Myocyte (in vitro differentiated cells): ENCODE data around the gene POU2F3. TPM values are rescaled to one million over a fixed set of nuclear protein-coding genes. Genes with fewer than 3 reads are reported as not detected.
A peak's percentile ranks its signal among the peaks of the same experiment; 100 is the strongest.

ENCODE experiments used
- DNase-seq: peaks from one replicate; pipeline ENCODE4 v3.0.0-alpha.2; 2012; ENCODE audit warnings: low read depth
- total RNA-seq: library from RNA; depleted of rRNA; stranded (reverse); fragments of >200 nt; gene quantifications from 2 replicates; pipeline ENCODE4 v1.2.3, GENCODE V29; 2014

Gene POU2F3
- total RNA-seq, 1 donor from 2014 or later = not detected

GRCh38 chr11:120316880-120317688 is 77.1 kb downstream of the POU2F3 start:
- DNase-seq = peak; percentile 45

DNA sequence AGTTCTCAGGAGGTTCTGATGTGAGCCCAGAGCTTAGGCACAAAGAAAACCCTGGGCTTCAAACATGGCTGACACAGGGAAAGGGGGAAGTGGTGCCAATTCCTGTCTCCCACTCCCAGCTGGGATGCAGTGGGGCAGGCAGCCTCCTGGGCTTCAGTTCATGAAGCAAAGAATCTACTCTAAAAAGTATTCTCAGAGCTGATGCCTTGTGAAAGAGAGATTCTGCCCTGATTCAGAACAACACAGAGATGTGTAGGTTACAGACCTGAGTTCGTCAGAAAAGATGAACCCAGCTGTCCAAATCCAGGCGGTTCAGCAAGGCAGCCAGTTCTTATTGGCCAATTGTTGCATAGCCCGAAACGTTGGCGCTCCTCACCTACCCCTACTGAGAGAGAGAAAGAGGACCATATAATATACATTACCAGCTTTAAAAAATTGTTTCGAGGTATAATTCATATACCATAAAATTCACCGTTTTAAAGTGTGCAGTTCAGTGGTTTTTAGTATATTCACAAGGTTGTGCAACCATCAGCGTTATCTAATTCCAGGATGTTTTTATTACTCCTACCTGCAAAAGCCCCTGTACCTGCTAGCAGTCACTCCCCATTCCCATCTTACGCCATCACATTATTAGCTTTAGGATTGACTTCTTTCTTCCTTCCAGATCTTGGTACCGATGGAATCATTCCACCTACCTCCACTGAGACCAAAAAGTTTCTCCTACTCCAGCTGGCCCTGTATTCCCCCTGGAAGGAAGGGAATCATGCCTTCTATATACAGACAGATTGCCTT is 77.9 kb downstream of the POU2F3 start:
- DNase-seq = no peak

GRCh38 chr11:120318906-120319305 is 79.0 kb downstream of the POU2F3 start:
- DNase-seq = no peak

GRCh38 chr11:120324932-120325810 is 85.2 kb downstream of the POU2F3 start, which contains the start of gene TLCD5:
TLCD5 (plus strand) TSS chr11:120325299; CDS start chr11:120327442, 2,143 bp downstream.
- DNase-seq = peak; percentile 79

- peak; percentile 57 for DNase-seq
Observed at GRCh38 chr11:120326228-120326627, 86.3 kb downstream of the POU2F3 start.

GRCh38 chr11:120326845-120327281 is 86.9 kb downstream of the POU2F3 start:
- DNase-seq = peak; percentile 69

DNA sequence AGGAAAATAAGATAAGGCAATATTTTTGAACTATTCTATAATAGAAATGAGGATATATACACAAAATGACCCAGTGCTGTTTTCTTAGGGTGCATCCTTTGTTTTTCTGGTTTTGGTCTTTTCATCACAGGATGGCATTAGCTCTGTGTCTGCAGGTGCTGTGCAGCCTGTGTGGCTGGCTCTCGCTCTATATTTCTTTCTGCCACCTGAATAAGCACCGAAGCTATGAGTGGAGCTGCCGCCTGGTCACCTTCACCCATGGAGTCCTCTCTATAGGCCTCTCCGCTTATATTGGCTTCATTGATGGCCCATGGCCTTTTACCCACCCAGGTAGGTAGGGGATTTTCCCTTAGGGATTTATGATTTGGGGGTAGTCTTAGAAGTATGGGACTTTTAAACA is 87.4 kb downstream of the POU2F3 start:
- DNase-seq = no peak

DNA sequence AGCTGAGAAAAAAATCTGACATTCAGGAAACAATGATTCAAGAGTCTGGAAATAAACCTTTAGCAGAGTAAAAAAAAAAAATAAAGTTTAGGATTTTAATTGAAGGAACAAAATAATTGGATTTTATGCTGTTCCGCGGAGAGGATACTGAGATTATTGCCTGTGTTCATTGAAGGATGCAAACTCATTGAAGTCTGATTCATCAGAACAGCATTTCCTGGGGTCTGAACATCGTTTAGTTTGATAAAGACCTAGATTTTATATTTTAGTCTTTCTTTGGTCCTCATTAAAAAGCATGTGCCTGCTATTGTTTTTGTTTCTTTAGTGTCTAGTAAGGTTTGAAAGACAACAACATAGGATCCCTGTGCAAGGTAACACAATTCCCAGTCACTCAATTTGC is 89.6 kb downstream of the POU2F3 start:
- no peak for DNase-seq

GRCh38 chr11:120330045-120330444 is 90.1 kb downstream of the POU2F3 start:
- no peak for DNase-seq

DNA sequence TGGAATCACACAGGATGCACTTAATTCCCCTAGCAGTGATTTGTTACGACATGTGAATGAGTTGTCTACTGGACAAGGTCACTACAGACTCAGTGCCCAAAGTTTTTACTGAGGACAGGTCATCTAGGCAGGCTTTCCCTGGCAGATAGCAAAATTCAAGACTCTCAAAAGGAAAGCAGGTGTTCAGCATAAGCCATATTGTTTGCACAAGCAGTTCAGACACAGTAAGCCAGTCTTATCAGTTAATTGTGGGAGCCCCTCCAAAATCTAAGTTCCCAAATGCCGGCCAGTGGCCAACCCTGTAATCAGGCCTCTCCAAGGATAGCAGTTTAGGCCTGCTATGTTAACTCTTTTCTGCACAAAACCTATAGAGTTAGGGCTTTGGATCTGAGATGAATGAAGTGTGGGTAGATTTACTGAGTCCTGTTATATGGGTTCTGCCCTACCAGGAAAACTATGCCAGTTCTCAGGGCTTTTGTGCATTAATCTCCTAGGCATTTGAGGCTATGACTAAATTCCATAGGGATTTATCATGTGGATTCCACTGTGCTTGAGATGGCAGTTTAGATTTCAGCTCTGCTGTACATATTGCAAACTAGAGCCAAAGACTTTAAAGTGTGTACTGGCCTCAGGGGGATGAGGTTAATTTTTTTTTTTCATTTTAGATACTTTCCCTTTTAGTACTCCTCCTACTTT is 91.5 kb downstream of the POU2F3 start:
- peak; percentile 63 for DNase-seq

DNA sequence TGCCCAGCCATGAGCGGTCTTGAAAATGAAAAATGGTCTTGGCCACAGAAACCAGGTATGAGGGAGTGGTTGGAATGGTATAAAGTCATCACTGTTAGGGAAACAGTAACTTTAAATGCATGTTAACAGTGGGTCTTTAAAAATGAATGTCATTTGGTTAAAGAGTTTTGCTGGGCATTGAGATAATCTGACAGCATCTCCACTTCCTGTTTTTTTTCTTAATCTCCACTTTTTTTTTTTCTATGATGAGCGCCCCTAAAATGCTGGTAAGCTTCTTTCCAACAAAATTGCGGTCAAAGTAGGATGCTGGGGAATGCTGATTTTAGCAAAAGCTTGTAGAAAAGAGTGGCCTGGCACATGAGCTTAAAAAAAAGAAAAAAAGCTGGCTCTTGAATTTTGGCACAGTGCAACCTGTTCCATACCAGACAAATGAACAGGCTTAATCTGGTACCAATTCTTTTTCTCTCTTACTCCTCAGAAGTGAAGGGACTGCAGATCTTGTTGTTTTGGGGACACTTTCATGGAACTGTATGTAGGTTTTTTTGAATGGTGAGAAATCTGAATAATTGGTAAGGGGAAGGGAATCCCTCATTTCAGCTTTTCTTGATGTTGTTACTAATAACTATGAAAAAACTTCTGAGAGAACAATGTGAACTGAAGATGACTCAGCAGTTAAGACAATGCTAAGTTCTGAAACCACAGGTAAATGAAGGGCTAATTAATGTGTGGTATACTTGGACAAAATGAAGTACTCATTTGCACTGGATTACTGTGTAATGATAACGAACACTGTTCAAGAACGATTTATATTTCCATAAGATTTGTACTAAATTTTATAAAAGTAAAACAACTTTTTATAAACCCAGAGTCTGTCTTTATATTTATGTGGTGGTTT is 93.1 kb downstream of the POU2F3 start:
- DNase-seq = peak; percentile 46

- peak; percentile 72 for DNase-seq
Observed at GRCh38 chr11:120333801-120334200, 93.9 kb downstream of the POU2F3 start.

- DNase-seq = peak; percentile 14
Observed at GRCh38 chr11:120334332-120334731, 94.4 kb downstream of the POU2F3 start.

DNA sequence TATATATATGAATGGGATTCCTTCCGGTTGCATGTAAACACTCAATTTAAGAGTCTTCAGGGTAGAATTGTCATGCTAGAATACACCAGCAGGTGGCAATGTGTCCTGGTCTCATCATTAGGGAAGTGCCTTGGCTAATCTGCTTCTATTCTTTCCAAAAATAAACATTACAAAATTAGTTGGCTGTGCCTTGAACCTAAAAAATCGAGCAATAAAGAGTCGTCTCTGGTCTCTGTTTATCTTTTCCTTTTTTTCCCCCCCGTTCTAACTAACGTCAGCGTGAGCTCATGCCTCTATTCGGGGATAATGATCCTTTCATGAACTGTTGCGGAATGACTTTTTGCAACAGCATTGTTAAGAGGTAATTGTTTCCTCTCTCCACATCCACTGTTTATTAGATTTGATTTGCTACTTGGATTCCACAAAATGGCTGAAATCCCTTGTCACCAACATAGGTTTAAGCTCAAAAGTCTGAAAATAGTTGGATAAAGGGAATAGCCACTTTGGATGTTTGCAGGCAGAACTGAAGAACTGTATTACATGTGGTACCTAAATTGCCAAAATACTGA is 95.0 kb downstream of the POU2F3 start:
- DNase-seq = peak; percentile 93

DNA sequence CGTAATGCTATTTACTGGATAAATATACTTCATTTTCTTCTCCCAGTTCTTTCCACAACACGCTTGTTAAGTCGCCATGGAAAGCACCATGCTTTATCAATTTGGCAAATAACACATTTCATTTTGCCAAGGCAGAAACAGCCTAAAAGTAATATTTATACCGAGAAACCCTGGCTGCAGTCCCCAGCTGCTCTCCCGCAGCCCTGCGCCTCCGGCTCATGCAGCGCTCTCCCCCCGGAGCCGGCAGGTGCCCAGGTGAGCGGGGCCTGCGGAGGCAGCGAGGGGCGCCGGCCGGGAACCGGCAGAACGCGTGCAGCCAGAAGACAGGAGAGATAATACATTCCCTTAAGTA is 95.6 kb downstream of the POU2F3 start:
- DNase-seq = no peak

DNA sequence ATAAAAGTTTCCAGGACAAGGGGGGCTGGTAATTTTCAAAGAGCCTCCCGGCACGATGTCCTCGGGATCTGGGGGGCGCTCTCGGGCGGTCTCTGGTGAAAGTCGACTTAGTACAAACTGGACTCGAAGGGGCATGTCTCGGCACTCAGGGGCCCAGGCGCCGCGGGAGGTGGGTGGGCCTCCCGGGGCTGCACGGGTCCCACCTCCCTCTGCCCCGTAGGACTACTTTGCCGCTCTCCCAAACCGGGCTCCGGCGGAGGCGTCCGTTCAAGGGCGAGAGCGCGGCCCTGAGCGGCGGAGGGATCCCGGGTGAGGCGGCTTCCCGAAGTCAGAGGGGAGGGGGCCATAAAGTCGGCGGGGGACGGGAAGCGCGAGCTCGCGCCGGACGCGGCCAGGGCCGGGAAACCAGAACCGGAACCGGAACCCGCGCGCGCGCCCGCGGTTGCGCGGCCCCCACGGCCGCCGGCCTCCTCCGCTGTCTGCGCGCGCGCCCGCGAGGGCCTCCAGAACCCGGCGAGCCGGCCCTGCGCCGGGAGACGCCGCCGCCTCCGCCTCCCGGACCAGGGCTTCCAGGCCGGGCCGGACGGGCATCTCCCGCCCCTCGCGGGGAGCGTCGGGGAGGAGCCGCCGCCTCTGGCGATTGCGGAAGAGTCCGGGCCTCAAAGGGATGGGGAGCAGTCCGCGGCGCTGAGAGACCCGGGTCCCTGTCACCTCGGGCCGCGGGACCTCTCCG is 96.1 kb downstream of the POU2F3 start, which contains the start of gene ARHGEF12:
TSS of gene ARHGEF12 (plus strand) at position 506 of the 733 bp plus-strand sequence. CDS start 831 bp downstream, outside the sequence.
- DNase-seq = peak; percentile 98

DNA sequence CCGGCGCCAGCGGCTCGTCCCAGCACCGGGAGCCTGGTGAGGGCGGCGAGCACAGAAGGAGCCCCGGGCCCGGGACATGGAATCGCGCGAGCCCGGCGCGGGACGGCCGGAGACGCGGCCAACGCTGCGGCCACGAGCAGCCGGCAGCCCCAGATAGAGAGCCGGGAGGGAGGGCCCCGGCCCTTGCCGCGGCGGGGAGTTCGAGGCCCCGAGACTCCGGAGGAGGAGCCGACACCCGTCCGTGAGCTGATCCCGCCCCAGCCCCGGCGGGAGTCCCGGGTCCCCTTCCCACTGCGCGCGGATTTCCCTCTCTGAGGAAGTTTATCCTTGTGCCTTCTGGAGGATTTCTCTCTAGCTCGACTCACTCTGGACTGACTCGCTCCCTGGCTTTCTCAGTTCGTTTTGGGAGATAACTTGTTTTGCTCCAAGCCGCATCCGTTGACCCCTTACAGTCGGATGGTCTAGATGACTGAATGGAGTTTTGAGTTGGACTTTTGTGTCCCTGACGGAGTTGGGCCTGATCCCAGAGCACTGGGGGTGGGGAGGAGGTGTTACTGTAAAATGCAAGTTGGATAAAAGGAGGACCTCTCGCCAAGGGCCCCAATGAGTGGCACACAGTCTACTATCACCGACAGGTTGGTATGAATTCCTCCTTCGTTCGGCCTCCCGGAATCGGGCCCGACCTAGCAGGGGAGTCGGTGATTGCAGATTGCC is 96.9 kb downstream of the POU2F3 start:
- DNase-seq = peak; percentile 56
